NCI-H510A treated with DMSO at 0.1 percent for 48 hours (cell line): ENCODE data around the gene DUSP21.
"Not testable (repeated sequence)": the region's sequence is repeated elsewhere in the genome, so short reads cannot be mapped to it uniquely, and the experiment has no call there.

Source experiments
- DNase-seq: peaks from one replicate; lab custom pipeline; 2025; lab: John Stamatoyannopoulos, UW

Gene DUSP21

GRCh38 chrX:44876086-44876485, 32.3 kb downstream of the DUSP21 start:
- DNase-seq = no peak

GRCh38 chrX:44876767-44877166, 32.9 kb downstream of the DUSP21 start:
- no peak for DNase-seq

- DNase-seq = no peak
These were observed 35.0 kb downstream of the DUSP21 start for GRCh38 chrX:44878780-44879179.

GRCh38 chrX:44881549-44881948, 37.7 kb downstream of the DUSP21 start:
- no peak for DNase-seq

GRCh38 chrX:44882635-44883034, 38.8 kb downstream of the DUSP21 start:
- no peak for DNase-seq

GRCh38 chrX:44884944-44885343, 41.1 kb downstream of the DUSP21 start:
- DNase-seq = no peak

- DNase-seq = no peak
These were observed 46.0 kb downstream of the DUSP21 start for GRCh38 chrX:44889824-44890223.

GRCh38 chrX:44890247-44890646, 46.4 kb downstream of the DUSP21 start:
- no peak for DNase-seq

- DNase-seq = not testable (repeated sequence)
These were observed 46.9 kb downstream of the DUSP21 start for GRCh38 chrX:44890687-44891086.

GRCh38 chrX:44891642-44892041, 47.8 kb downstream of the DUSP21 start:
- DNase-seq = no peak
